ENCODE data around the gene TCF12.
A peak's percentile ranks its signal among the peaks of the same experiment; 100 is the strongest.
"Not testable (repeated sequence)": the region's sequence is repeated elsewhere in the genome, so short reads cannot be mapped to it uniquely, and the experiment has no call there.

The TCF12 gene

GRCh38 chr15:57146506-57147201 is 228.2 kb downstream of the TCF12 start:
- no peak for DNase-seq

- no peak for DNase-seq
Measured at GRCh38 chr15:57147621-57148020, 229.2 kb downstream of the TCF12 start.

- DNase-seq, result no peak
Measured at GRCh38 chr15:57148262-57148661, 229.8 kb downstream of the TCF12 start.

GRCh38 chr15:57149196-57149595 is 230.8 kb downstream of the TCF12 start:
- no peak for DNase-seq

- no peak for DNase-seq
Measured at GRCh38 chr15:57150066-57150865, 231.8 kb downstream of the TCF12 start.

GRCh38 chr15:57150866-57151203 is 232.4 kb downstream of the TCF12 start:
- DNase-seq, result not testable (repeated sequence)

GRCh38 chr15:57152133-57152532 is 233.7 kb downstream of the TCF12 start:
- no peak for DNase-seq

GRCh38 chr15:57152666-57153539 is 234.5 kb downstream of the TCF12 start:
- no peak for DNase-seq

- peak; percentile 49 for DNase-seq
Measured at GRCh38 chr15:57156210-57156884, 237.9 kb downstream of the TCF12 start.

GRCh38 chr15:57158589-57158988 is 240.1 kb downstream of the TCF12 start:
- peak; percentile 58 for DNase-seq

- DNase-seq, result no peak
Measured at GRCh38 chr15:57158997-57159668, 240.7 kb downstream of the TCF12 start.

GRCh38 chr15:57159767-57160166 is 241.3 kb downstream of the TCF12 start:
- no peak for DNase-seq

GRCh38 chr15:57160823-57161560 is 242.5 kb downstream of the TCF12 start:
- DNase-seq, result no peak

- DNase-seq, result not testable (repeated sequence)
Measured at GRCh38 chr15:57164251-57164650, 245.8 kb downstream of the TCF12 start.

- DNase-seq, result no peak
Measured at GRCh38 chr15:57165992-57166391, 247.5 kb downstream of the TCF12 start.

- no peak for DNase-seq
Measured at GRCh38 chr15:57167821-57168395, 249.5 kb downstream of the TCF12 start.

GRCh38 chr15:57169643-57170042 is 251.2 kb downstream of the TCF12 start:
- DNase-seq, result no peak

- DNase-seq, result no peak
Measured at GRCh38 chr15:57171426-57171825, 253.0 kb downstream of the TCF12 start.

GRCh38 chr15:57172925-57173324 is 254.5 kb downstream of the TCF12 start:
- no peak for DNase-seq

- no peak for DNase-seq
Measured at GRCh38 chr15:57183041-57183440, 264.6 kb downstream of the TCF12 start.

Measured in right hindlimb (tissue), 1 donor.